ENCODE measurements around the gene GRB10. TPM values are rescaled to one million over a fixed set of nuclear protein-coding genes. Genes with fewer than 3 reads are reported as not detected.

GRB10 gene
- total and polyA plus RNA-seq, 2 experiments from 2014 or later, result 35.0 to 154 TPM

- Histone ChIP-seq H3K4me2 (no peak overlapping the region), H3K9me2 (ENCODE audit: insufficient read depth) (no peaks in the 10 kb centered on the region), H3K4me3 (no peak overlapping the region), H3F3A (replicated peaks; ENCODE audit: low read depth) (no peaks in the 10 kb centered on the region), H3K79me2 (replicated peaks; ENCODE audit: insufficient read depth) (peaks cover 39% of the 10 kb centered on the region), H2AFZ (no peak overlapping the region), H3K27me3 (ENCODE audit: insufficient read depth) (no peaks in the 10 kb centered on the region), H4K20me1 (replicated peaks; ENCODE audit: insufficient read depth) (peaks cover 35% of the 10 kb centered on the region), H3K27ac (ENCODE audit: low read depth) (no peak overlapping the region), H3K36me3 (ENCODE audit: insufficient read depth) (no peaks in the 10 kb centered on the region; the same call in 1 of the 2 replicates), H3K4me1 (ENCODE audit: insufficient read depth) (no peaks in the 10 kb centered on the region; the same call in 1 of the 2 replicates)
- no peaks in the 10 kb centered on the region for H3K4me1 Mint-ChIP-seq
- DNase-seq (ENCODE audit: low spot score) (no peak), ATAC-seq (no peak; the same call in none of the 3 replicates)
- H3K9me3 Mint-ChIP-seq, result no peaks in the 10 kb centered on the region
- no peak overlapping the region for H3K27ac Mint-ChIP-seq
- no peak overlapping the region for H3K4me3 Mint-ChIP-seq
- TF ChIP-seq ZNF462 (CRISPR knock-in tag; IDR thresholded peaks at IDR 0.05) (no peak), CTCF (conservative IDR thresholded peaks at IDR 0.05; ENCODE audit: low read depth in 2 of 2) (peak in 1 of 2 experiments; percentile 35; a peak in 2 of 4 replicates)
- H3K36me3 Mint-ChIP-seq (ENCODE audit: low read depth), result peaks cover 51% of the 10 kb centered on the region
- peaks cover 6% of the 10 kb centered on the region for H3K27me3 Mint-ChIP-seq (ENCODE audit: insufficient read depth, low read depth, poor library complexity)
Measured at GRCh38 chr7:50665403-50666123, 117.1 kb downstream of the GRB10 start.

All from GM23338 (cell line).